Cardiac septum (tissue), 1 donor: ENCODE measurements around the gene SSX4B. TPM values are rescaled to one million over a fixed set of nuclear protein-coding genes. Genes with fewer than 3 reads are reported as not detected.
"Not testable (repeated sequence)": the region's sequence is repeated elsewhere in the genome, so short reads cannot be mapped to it uniquely, and the experiment has no call there.

Source experiments
- DNase-seq: peaks from one replicate; pipeline ENCODE4 v3.0.0-alpha.2; 2020; ENCODE audit warnings: low spot score
- intact Hi-C: fragments of 100-400 bp; cut with DNase I; formaldehyde crosslinking; loops from one replicate; pipeline ENCODE4 v1.14.0; 2022
- total RNA-seq: library from RNA; stranded (reverse); fragmentation: NEBNext Ultra II Directional; extraction: Animal tissue kit (Norgen Biotek cat#: 25700); gene quantifications from one replicate; pipeline ENCODE4 v1.2.1, GENCODE V29; 2021
- donor health status: DM: no; HTN: no; CAD: no.

Gene SSX4B
- total RNA-seq, 1 donor from 2014 or later: not detected

DNA sequence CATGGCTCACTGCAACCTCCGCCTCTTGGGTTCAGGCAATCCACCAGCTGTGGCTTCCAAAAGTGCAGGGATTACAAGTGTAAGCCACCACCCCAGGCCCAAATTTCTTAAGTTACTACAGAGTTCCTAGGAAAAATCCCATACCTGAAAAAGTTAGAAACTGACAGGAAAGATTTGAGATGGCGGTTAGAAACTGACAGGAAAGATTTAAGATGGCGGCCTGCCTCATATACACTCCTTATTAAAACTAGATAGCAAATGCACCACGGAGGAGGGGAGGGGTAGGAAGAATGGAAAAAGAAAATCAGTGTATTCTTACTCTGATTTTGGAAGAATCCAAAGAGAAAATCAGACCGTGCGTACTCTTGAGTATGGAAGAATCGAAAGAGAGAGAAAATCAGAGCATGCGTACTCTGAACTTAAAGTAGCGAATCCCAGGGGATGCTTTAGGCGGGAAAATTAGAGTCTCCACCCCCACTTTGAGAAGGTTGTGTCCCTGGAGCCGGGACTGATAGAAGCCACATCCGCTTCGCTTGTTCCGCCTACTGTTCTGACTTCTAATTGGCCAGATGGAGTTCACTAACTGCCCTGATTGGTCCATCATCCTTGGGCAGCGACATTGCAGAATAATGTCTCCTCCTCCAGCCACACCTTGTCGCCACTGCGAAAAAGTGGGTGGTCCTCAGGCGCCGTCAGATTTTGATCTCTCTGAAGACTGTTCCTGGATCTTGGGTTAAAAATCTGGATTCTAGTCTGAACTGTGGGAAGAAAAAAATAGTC lies 55.3 kb downstream of the SSX4B start, which contains the start of gene SSX3:
SSX3 (minus strand) TSS at position 389 of the 780 bp plus-strand sequence. CDS start 1,454 bp downstream, outside the sequence.
- DNase-seq, intact Hi-C loops: not testable (repeated sequence)

Other genes with a start within 250 kb of the SSX4B start
- not detected for gene SSX5, start 215.2 kb downstream of the SSX4B start, total RNA-seq
- gene SSX1, start 156.6 kb downstream of the SSX4B start, total RNA-seq: not detected
- not detected for gene SSX3, start 55.3 kb downstream of the SSX4B start, total RNA-seq
- gene SSX4, start 28.4 kb downstream of the SSX4B start, total RNA-seq: not detected
- gene SLC38A5, start 58.3 kb upstream of the SSX4B start, total RNA-seq: 2.2 TPM
- 18.8 TPM for gene FTSJ1, start 64.2 kb upstream of the SSX4B start, total RNA-seq
- 12.9 TPM for gene PORCN, start 97.0 kb upstream of the SSX4B start, total RNA-seq
- 38.6 TPM for gene EBP, start 109.8 kb upstream of the SSX4B start, total RNA-seq
- gene TBC1D25, start 127.8 kb upstream of the SSX4B start, total RNA-seq: 16.5 TPM
- 96.9 TPM for gene RBM3, start 162.5 kb upstream of the SSX4B start, total RNA-seq
- gene WDR13, start 185.5 kb upstream of the SSX4B start, total RNA-seq: 170 TPM